HG03520 (cell line): Measurements from ENCODE around the gene KDM6B.

ENCODE experiments used
- ATAC-seq: cut with Tn5 transposase; IDR thresholded peaks from one replicate; pipeline ENCODE4 v1.9.1; 2021; ENCODE audit warnings: mild to moderate bottlenecking, moderate library complexity; ENCODE audit not compliant: unreplicated experiment

KDM6B gene

GRCh38 chr17:7867881-7868329, 33.9 kb downstream of the KDM6B start:
- no peak for ATAC-seq

- ATAC-seq, result no peak
Measured at GRCh38 chr17:7873051-7873450, 39.0 kb downstream of the KDM6B start.

GRCh38 chr17:7875804-7876370, 41.9 kb downstream of the KDM6B start:
- ATAC-seq, result no peak

GRCh38 chr17:7878234-7878633, 44.2 kb downstream of the KDM6B start:
- no peak for ATAC-seq

- no peak for ATAC-seq
Measured at GRCh38 chr17:7880076-7880868, 46.3 kb downstream of the KDM6B start.

GRCh38 chr17:7881276-7882054, 47.4 kb downstream of the KDM6B start:
- no peak for ATAC-seq

GRCh38 chr17:7882068-7882467, 48.1 kb downstream of the KDM6B start:
- no peak for ATAC-seq

- ATAC-seq, result no peak
Measured at GRCh38 chr17:7882629-7883028, 48.6 kb downstream of the KDM6B start.
